ACHN (cell line): ENCODE measurements around the gene RASSF7.
A peak's percentile ranks its signal among the peaks of the same experiment; 100 is the strongest.
"Not testable (repeated sequence)": the region's sequence is repeated elsewhere in the genome, so short reads cannot be mapped to it uniquely, and the experiment has no call there.

Source experiments
- DNase-seq: peaks from one replicate; pipeline ENCODE4 v3.0.0-alpha.2; 2015
- in situ Hi-C: cut with HindIII; loops from 2 replicates; pipeline ENCODE4 v1.10.0; 2017; ENCODE audit warnings: low sequenced_read_pairs, low pct_ligation_motif_present, low pct_unique_long_range_greater_than_20kb

The RASSF7 gene

GRCh38 chr11:560305-561147 lies at the start of gene RASSF7, which contains the start of gene LMNTD2:
Gene RASSF7, plus strand, starts transcription at chr11:560970. Its CDS starts 799 bp downstream, at chr11:561769.
Gene LMNTD2, minus strand, starts transcription at chr11:560738. Its CDS starts 22 bp downstream, at chr11:560716.
- peak; percentile 84 for DNase-seq
- in situ Hi-C loops, result no loop called here

- DNase-seq, result no peak
- in situ Hi-C loops, result no loop called here
Measured at GRCh38 chr11:512761-513595, 47.8 kb upstream of the RASSF7 start.

GRCh38 chr11:514606-515005 lies 46.2 kb upstream of the RASSF7 start:
- no peak for DNase-seq
- in situ Hi-C loops, result no loop called here

- no peak for DNase-seq
- in situ Hi-C loops, result no loop called here
Measured at GRCh38 chr11:515131-515530, 45.6 kb upstream of the RASSF7 start.

- in situ Hi-C loops, result no loop called here
- DNase-seq, result no peak
Measured at GRCh38 chr11:516400-516799, 44.4 kb upstream of the RASSF7 start.

- in situ Hi-C loops, DNase-seq: not testable (repeated sequence)
Measured at GRCh38 chr11:516918-517685, 43.7 kb upstream of the RASSF7 start.

GRCh38 chr11:518463-519202 lies 42.1 kb upstream of the RASSF7 start:
- in situ Hi-C loops, result no loop called here
- peak; percentile 95 for DNase-seq

- DNase-seq, result no peak
- in situ Hi-C loops, result no loop called here
Measured at GRCh38 chr11:520428-521176, 40.2 kb upstream of the RASSF7 start.

GRCh38 chr11:521177-521688 lies 39.5 kb upstream of the RASSF7 start:
- in situ Hi-C loops, result no loop called here
- no peak for DNase-seq

GRCh38 chr11:526192-526591 lies 34.6 kb upstream of the RASSF7 start:
- in situ Hi-C loops, result no loop called here
- DNase-seq, result no peak

GRCh38 chr11:528166-528814 lies 32.5 kb upstream of the RASSF7 start:
- in situ Hi-C loops, result no loop called here
- DNase-seq, result no peak

GRCh38 chr11:528815-529727 lies 31.7 kb upstream of the RASSF7 start:
- in situ Hi-C loops, result no loop called here

GRCh38 chr11:529728-530411 lies 30.9 kb upstream of the RASSF7 start:
- in situ Hi-C loops, result no loop called here
- DNase-seq, result no peak

More at GRCh38 chr11:528815-529727, 31.7 kb upstream of the RASSF7 start:
- no peak for DNase-seq

- no peak for DNase-seq
- in situ Hi-C loops, result no loop called here
Measured at GRCh38 chr11:530960-531831, 29.6 kb upstream of the RASSF7 start.
